Testis (tissue), 2 donors: Measurements from ENCODE around the gene PPP2R5D.

Experiments used
- CTCF ChIP-seq, 3 experiments: fragments of 450-650 bp in 2 of 3; fragments of 200-600 bp in 1 of 3; sonication (generic) in 1 of 3; IDR thresholded peaks; one replicate each; pipeline ENCODE4 v1.5.1; 2016 to 2019; ENCODE audit warnings: antibody characterized with exemption in 3 of 3, mild to moderate bottlenecking in 2 of 3, moderate library complexity in 1 of 3
- POLR2A ChIP-seq: fragments of 450-650 bp; IDR thresholded peaks from one replicate; pipeline ENCODE4 v1.6.1; 2017; ENCODE audit warnings: antibody characterized with exemption, mild to moderate bottlenecking, moderate library complexity

- no peak for TF ChIP-seq CTCF (IDR thresholded peaks at IDR 0.05)
- no peak for TF ChIP-seq POLR2A
These were observed 49.8 kb downstream of the PPP2R5D start for GRCh38 chr6:43034190-43034525.
